Stimulated activated CD4-positive, alpha-beta T cell treated with anti-CD3 and anti-CD28 coated beads, Interleukin-4, amount 100 ng/mL, for 1 hour (primary cell): ENCODE results near the gene FAM180A.
"Not testable (repeated sequence)": the region's sequence is repeated elsewhere in the genome, so short reads cannot be mapped to it uniquely, and the experiment has no call there.

Source experiments
- DNase-seq: peaks from one replicate; pipeline ENCODE4 v3.0.0-alpha.2; 2020

Gene FAM180A

DNA sequence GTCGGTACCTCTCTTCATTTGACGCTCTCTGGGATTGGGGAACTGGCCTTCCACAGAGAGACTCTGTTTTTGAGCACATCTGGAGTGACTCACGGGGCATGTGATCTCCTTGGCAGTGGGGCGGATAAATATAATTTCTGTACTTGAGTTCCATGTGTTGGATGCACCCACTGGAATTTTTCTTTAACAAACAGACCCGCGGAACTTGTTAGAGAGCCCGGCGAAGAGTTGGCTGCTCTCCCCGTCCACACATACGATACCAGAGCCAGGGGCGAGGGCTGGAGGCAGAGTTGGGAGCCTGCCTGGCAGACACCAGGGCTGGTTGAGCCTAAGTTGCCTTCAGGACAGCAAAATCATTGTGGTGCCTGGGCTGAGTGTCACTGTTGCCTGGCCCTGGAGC is at the start of gene FAM180A:
Gene FAM180A (minus strand): TSS at position 44 of the 400 bp plus-strand sequence. CDS start 233 bp downstream, outside the sequence.
- no peak for DNase-seq

DNA sequence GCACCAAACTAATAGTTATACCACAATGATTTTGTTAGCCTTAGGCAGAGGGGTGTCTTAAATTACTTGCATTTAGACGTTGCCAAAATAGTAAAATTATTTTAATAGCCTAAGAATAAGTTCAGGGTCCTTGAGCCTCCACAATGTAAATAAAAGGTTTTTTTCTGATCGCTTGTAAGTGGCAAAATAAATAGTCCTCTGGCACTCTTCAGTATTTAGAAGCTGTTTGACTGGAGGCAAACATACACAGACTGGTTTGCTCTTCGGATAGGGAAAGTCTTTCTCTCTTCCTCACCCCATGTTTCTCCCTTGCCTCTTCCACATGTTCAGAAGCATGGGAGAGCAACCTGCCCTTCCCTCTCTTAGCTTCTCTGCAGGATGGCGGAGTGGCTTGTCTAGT is 49.5 kb upstream of the FAM180A start:
- DNase-seq = no peak

DNA sequence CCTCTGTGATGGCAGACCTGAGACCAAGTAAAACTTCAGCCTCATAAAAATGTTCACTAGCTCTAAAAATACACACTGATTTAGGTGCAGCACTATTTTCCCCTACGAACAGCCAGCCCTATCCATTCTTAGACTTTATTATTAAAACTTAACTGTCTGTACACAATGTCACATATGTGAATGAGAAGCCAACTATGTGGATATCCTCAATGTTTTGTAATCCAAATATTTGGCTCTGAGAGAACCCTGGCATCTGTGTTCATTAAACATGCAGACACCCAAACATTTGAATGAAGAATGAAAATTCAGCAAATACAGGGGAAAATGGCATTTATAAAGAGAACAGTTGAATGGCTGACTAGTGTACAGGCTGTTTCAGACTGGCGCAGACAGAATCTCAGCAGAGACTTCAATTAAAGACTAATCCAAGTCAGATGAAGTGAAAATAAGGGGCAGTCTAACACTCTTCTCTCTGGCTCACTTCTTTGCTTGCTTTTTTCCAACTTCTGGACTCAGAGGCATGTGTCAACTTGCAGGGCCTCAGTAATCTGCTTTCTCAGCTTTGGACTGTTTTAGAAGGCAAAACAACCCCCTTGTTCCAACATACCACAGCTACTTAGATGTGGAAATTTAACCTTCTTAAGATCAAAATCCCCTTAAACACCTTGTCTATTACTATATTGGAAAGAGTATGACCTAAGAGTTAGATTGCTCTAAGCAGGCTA is 47.4 kb upstream of the FAM180A start:
- no peak for DNase-seq

GRCh38 chr7:135793841-135794240 is 45.2 kb upstream of the FAM180A start:
- DNase-seq = no peak

GRCh38 chr7:135792866-135793265 is 44.3 kb upstream of the FAM180A start:
- no peak for DNase-seq

- no peak for DNase-seq
Observed at GRCh38 chr7:135792363-135792668, 43.7 kb upstream of the FAM180A start.

DNA sequence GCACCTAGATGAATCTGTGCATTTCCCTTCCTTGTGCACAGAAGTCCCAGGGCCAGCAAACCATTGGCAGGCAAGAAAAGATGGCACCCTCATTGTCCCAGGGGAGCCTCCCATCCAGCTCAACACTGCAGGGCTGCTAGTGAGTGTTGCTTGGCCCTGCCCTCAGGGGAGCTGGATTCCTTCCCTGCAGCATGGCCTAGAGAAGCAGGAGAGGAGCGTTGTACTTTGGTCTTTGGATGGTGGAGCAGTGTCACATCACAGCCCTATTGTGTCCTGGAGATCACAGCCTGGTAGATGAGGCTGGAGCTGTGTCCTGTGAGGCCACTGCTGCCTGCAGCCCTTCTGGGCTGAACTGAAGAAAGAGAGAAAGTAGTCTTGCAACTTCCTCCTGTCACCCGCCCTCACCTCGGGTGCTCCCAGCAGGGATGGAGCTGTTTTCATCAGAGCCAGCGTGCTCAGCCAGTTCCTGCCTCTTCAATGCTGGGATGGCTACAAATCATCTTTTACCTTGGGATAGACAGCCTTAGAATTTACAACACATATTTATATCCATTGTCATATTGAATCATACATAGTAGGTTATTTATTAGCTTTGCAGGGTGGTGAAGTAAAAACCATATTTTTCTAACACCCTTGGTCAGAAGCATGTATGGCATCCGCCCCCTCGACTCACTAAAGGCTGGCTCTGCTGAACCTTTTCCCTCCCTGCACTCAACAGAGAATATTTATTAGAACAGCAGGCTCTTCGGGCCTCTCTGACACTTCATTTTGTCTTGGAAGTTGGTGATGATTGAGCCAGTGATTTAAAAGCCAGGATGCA is 43.1 kb upstream of the FAM180A start:
- DNase-seq = no peak

GRCh38 chr7:135790371-135790977 is 41.9 kb upstream of the FAM180A start:
- no peak for DNase-seq

GRCh38 chr7:135789956-135790355 is 41.3 kb upstream of the FAM180A start:
- DNase-seq = no peak

DNA sequence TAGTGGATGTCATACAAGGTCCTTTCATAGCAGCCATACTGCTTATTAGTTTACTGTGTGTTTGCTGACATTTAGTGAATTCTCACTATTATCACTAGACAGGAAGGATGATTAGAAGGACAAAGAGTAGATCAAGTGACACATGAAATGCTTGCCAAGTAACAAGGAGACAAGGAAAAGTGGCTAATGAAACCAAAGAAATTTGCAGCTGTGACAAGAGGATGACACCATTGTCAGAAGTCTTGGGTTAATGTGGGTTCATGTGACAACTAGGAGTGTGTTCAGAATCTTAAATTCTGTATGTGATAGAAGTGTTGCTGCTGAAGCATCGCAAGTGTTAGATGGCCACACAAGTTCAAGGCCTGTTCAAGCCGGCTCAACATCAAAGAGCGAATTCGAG is 40.8 kb upstream of the FAM180A start:
- no peak for DNase-seq

DNA sequence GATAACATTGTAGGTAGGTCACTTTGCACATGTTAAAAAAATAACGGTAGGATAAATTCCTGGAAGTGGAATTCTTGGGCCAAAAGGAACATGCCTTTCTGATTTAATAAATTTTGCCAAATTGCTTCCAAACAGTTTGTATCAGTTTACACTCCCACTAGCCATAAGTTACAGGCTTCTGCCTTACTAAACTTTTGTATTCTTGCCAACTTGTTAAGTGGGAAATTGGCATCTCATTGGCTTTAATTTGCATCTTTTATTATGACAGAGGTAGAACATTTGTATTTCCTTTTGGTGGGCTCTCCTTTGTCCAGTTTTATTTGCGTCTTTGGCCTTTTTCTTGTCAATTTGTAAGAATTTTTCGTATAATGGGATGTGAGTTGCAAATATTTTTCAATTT is 38.3 kb upstream of the FAM180A start:
- no peak for DNase-seq

GRCh38 chr7:135785065-135785464 is 36.5 kb upstream of the FAM180A start:
- DNase-seq = no peak

- DNase-seq = no peak
Observed at GRCh38 chr7:135784013-135784412, 35.4 kb upstream of the FAM180A start.

DNA sequence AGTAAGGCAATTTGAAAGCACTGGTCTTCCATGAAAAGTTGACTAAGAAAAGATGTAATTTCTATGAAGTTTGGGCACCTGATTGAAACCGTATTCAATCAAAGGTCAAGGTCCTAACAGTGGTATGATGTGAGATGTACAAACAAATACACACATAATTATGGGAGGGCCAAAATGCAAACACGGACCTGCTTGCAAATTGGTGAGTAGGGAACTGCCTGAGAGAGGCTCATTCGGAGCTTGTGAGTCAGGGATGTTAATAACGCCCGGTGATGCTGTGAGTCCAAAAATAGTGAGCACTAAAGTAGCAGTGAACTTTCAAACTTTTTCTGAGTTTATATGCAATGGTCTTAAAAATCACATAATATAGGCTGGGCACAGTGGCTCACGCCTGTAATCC is 34.2 kb upstream of the FAM180A start:
- DNase-seq = no peak

- DNase-seq = no peak
Observed at GRCh38 chr7:135782377-135782776, 33.8 kb upstream of the FAM180A start.

DNA sequence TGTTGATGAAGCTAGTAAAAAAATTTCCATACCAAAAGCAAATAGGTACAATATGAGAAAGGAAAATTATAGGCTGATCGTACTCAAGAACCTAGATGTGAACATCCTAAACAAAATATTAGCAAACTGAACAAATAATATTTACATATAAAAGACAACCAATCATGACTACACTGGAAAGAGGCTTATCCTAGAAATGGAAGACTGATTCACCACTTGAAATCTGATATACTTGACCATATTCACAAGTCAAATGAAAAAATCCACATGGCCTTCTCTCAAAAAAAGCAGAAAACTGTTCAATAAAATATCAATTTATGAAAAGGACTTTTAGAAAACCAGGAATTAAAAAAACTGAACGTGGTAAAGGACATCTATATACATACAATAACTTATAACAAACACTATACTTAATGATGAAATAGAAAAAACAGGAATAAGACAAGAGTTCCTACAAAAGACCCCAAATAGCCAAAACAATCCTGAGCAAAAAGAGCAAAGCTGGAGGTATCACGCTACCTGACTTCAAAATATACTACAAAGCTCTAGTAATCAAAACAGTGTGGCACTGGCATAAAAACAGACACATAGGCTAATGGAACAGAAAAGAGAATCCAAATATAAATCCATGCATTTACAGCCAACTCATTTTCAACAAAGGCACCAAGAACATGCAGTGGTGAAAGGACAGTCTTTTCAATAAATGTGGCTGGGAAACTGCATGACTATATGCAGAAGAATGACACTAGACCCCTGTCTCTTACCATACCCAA is 29.2 kb upstream of the FAM180A start:
- DNase-seq = no peak

DNA sequence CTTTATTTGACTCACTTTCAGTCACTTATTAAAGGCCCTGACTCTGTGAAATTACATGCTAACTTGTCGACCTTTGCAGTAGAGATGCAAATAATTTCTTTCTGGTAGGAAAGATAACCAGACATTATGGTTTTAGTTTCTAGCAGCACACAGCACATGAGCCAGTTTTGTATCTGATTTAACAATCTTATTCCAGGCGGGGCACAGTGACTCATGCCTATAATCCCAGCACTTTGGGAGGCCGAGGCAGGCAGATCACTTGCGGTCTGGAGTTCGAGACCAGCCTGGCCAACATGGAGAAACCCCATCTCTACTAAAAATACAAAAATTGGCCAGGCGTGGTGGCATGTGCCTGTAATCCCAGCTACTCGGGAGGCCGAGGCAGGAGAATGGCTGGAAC is 27.3 kb upstream of the FAM180A start:
- not testable (repeated sequence) for DNase-seq

DNA sequence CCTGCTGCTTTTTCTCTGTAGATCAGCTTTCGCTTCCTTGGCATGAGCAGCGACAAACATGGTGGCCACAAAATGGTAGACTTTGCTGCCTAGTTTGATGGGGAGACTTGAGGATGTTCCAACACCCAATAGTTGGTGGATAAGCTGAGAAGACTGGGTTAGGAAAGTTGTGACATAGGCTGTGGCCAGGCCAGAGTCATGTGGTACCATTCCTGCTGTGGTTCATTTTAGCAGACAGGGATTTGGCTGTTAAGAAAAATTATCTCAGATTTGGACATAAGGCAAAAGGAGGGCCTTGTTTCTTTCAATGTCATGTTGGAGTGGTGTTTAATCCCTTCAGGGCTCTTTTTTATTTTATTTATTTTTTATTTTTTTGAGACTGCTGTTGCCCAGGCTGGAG is 26.6 kb upstream of the FAM180A start:
- DNase-seq = no peak

DNA sequence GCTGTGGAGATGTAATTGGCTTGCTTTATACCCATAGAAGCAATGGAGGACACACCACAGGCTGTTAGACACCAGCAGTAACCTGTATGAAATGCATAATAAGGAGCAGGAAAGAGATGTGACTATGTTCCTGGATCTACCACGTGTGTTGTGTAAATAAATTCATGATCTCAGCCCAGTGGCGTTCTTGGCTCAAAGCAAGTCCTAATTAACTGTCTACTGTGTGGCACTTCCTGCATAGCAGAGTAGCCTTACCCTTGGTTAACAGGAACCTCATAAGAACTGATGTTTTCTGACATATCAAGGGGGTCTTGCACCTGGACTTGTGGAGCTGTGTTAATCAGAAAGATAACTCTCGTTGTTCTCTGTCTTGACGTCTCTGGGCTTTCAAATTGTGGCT is 25.7 kb upstream of the FAM180A start:
- no peak for DNase-seq

- no peak for DNase-seq
Observed at GRCh38 chr7:135773464-135773863, 24.9 kb upstream of the FAM180A start.

DNA sequence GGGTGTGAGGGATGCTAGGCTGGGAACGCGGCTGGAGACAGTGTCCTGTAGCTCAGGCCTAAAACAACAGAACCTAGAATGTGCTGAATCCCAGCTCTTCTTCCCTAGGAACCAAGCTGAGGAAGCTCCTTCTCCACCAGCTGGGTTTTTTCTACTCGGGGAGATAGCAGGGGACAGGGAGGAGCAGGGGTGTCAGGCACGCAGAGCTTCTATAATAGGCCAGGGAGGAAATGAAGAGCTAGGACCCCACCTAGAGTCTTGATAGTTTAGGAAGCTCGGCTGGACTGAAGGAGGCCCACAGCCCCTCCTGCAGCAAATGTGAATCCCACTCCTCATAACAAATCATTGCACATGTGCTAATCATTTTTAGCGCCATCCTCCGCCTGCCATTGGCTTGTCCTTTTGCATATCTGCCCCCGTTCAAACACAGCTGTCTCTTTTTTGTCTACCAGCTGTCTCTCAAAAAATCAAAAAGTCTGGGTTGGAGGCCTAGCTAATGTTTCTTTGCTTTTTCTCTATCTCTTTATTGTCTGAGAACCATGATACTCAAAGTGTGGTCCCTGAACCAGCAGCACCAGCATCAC is 24.1 kb upstream of the FAM180A start:
- no peak for DNase-seq

DNA sequence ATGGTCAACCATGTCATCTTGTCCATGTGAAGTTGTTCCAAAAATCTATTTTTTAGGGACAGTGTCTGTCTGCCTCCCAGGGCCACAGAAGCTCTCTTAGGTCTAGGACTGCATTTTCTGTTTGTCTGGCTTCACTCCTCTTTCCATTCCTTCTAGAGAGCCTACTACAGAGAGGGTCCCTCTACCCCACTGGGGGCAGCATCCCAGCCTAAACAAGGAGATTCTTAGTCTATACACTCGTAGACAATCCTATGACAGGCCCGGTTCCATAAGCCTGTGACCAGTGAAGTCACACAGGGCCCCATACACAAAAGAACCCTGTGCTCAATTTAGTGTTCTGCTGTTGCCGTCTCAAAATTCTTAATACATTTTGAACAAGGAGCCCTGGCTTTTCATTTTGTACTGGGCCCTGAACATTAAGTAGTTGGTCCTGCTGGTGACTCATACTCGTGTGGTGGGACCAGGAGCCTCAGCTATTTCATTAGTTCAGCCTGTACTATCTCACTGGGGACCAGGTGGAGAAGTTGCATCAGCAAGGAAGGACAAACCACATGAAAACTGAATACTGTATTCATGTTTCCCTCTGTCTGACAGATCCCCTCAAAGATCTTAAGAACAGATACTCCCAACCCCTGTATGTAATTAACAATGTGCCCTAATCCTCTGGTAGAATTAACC is 23.5 kb upstream of the FAM180A start:
- no peak for DNase-seq
